Astrocyte of the hippocampus (primary cell): Measurements from ENCODE around the gene RHOH.
"Not testable (repeated sequence)": the region's sequence is repeated elsewhere in the genome, so short reads cannot be mapped to it uniquely, and the experiment has no call there.

Source experiments
- DNase-seq: peaks from one replicate; pipeline ENCODE4 v3.0.0; 2011; ENCODE audit warnings: low read depth, low spot score

The RHOH gene

DNA sequence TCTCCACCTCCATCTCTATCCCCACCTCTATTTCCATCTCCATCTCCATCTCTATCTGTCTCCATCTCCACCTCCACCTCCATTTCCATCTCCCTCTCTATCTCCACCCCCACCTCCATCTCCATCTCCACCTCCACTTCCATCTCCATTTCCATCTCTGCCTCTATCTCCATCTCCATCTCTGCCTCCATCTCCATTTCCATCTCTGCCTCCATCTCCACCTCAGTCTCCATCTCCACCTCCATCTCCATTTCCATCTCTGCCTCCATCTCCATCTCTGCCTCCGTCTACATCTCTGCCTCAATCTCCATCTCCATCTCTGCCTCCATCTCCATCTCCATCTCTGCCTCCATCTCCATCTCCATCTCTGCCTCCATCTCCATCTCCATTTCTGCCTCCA is 97.5 kb downstream of the RHOH start:
- DNase-seq = no peak

DNA sequence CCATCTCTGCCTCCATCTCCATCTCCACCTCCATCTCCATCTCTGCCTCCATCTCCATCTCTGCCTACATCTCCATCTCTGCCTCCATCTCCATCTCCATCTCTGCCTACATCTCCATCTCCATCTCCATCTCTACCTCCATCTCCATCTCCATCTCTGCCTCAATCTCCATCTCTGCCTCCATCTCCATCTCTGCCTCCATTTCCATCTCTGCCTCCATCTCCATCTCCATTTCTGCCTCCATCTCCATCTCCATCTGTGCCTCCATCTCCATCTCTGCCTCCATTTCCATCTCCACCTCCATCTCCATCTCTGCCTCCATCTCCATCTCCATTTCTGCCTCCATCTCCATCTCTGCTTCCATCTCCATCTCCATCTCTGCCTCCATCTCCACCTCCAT is 98.2 kb downstream of the RHOH start:
- not testable (repeated sequence) for DNase-seq

DNA sequence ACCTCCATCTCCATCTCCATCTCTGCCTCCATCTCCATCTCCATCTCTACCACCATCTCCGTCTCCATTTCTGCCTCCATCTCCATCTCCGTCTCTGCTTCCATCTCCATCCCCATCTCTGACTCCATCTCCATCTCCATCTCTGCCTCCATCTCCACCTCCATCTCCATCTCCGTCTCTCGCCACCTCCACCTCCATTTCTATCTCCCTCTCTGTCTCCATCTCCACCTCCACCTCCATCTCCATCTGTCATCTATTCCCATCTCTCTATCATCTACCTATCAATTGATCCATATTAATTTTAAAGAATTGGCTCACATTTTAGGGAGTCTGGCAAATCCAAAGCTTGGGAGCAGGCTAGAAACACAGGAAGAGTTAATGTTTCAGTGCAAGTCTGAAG is 98.7 kb downstream of the RHOH start:
- no peak for DNase-seq
